ENCODE data around the gene KIFAP3.

DNA sequence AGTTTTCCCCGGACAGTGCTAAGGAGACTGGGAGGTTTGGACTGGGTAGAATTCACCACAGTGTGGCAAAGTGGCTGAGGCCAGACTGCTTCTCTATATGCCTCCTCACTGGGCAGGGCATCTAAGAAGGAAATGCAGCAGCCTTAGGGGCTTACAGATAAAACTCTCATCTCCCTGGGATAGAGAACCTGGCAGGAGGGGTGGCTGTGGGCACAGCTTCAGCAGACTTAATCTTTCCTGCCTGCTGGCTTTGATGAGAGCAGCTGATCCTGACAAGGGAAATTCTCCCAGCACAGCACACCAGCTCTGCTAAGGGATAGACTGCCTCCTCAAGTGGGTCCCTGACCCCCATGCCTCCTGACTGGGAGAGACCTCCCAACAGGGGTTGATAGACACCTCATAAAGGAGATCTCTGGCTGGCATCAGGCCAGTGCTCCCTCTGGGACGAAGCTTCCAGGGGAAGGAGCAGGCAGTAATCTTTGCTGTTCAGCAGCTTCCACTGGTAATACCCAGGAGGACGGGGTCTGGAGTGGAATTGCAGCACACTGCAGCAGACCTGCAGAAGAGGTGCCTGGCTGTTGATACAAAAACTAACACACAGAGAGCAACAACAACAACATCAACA, 25.2 kb downstream of the KIFAP3 start:
- TF ChIP-seq, protein P1, sequence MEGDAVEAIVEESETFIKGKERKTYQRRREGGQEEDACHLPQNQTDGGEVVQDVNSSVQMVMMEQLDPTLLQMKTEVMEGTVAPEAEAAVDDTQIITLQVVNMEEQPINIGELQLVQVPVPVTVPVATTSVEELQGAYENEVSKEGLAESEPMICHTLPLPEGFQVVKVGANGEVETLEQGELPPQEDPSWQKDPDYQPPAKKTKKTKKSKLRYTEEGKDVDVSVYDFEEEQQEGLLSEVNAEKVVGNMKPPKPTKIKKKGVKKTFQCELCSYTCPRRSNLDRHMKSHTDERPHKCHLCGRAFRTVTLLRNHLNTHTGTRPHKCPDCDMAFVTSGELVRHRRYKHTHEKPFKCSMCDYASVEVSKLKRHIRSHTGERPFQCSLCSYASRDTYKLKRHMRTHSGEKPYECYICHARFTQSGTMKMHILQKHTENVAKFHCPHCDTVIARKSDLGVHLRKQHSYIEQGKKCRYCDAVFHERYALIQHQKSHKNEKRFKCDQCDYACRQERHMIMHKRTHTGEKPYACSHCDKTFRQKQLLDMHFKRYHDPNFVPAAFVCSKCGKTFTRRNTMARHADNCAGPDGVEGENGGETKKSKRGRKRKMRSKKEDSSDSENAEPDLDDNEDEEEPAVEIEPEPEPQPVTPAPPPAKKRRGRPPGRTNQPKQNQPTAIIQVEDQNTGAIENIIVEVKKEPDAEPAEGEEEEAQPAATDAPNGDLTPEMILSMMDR (IDR thresholded peaks at IDR 0.05): no peak
- no peak for TF ChIP-seq EZH2 (IDR thresholded peaks at IDR 0.05)

Data from neural progenitor cell (in vitro differentiated cells).